Stimulated activated CD4-positive, alpha-beta T cell treated with anti-CD3 and anti-CD28 coated beads, Interleukin-12 subunit alpha, Interleukin-12 subunit beta, amount 100 ng/mL, for 48 hours (primary cell): ENCODE data around the gene CLEC4F.
"Not testable (repeated sequence)": the region's sequence is repeated elsewhere in the genome, so short reads cannot be mapped to it uniquely, and the experiment has no call there.

ENCODE experiments used
- DNase-seq, 3 donors: peaks; one replicate each; pipeline ENCODE4 v3.0.0-alpha.2; 2020; ENCODE audit warnings: low read depth in 2 of 3, low spot score in 1 of 3

The CLEC4F gene

DNA sequence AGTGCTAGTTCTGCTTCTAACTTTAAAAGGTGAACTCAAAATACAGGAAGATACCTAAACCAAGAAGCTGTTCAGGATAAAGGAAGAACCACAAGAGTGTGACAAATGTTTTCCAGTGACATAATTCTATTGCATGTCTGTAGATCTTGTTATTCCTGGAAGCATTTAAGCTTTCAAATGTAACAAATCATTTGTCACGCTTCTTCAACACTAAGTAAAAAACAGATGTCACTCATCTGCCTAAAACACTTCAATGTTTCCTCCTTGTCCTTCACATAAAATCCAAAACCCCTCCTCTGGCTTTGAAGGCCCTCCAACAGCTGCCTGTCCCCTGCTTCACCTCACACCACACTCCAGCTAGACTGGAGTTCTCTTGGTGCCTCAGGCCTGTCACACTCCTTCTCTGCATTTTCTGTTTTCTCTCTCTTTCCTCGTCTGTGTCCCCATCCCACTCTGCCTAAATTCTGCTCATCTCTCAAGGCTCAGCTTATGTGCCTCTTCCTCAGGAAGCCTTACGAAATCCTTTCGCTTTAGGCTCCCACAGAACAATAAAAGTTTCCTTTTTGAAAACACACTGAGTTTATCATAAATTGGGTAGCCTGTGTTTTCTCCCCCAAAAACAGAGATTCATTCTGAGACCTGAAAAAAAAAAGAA is 6.4 kb upstream of the CLEC4F start:
- DNase-seq, result no peak

- no peak for DNase-seq
Measured at GRCh38 chr2:70823249-70823648, 2.9 kb upstream of the CLEC4F start.

- DNase-seq, result no peak
Measured at GRCh38 chr2:70822843-70823242, 2.4 kb upstream of the CLEC4F start.

- DNase-seq, result no peak
Measured at GRCh38 chr2:70817284-70817954, 3.0 kb downstream of the CLEC4F start.

- DNase-seq, result no peak
Measured at GRCh38 chr2:70816726-70817125, 3.7 kb downstream of the CLEC4F start.

- no peak for DNase-seq
Measured at GRCh38 chr2:70808983-70809958, 11.1 kb downstream of the CLEC4F start.

- no peak for DNase-seq
Measured at GRCh38 chr2:70807828-70808118, 12.6 kb downstream of the CLEC4F start.

DNA sequence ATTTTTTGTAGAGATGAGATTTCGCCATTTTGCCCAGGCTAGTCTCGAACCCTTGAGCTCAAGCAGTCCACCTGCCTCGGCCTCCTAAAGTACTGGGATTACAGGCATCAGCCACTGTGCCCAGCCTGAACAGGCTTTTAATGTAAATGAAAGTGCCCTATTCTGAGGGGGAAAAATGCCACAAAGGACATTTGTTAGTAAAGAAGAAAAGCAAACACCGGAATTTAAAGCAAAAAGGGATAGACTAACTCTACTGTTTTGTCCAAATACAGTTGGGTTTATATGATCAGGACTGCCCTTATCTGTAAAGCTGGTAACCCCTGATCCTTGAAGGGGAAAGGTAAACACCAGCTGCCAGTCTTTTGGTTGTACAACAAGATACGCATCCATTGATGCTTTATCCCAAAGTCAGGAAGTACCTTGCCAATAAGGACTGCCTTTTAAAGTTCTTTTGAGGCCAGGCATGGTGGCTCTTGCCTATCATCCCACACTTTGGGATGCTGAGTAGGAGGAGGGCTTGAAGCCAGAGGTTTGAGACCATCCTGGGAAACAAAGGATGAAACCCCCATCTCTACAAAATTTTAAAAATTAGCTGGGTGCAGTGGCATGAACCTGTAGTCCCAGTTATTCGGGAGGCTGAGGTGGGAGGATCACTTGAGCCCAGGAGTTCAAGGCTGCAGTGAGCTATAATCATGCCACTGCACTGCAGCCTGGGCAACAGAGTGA is 13.1 kb downstream of the CLEC4F start:
- DNase-seq, result no peak

DNA sequence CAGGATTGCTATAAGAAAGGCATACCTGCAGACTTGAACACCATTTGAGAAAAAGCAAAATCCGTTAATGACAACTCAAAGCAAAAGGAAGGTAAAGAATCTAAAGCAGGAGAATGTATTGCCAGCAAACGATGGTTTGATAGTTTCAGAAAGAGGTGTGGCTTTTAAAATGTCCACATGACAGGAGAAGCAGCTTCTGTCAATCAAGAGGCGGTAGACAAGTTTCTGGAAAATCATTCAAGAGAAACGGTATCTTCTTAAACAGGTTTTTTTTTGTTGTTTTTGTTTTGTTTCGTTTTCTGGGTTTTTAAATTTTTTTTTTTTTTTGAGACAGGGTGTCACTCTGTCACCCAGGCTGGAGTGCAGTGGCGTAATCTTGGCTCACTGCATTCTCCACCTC is 13.8 kb downstream of the CLEC4F start:
- DNase-seq, result no peak

DNA sequence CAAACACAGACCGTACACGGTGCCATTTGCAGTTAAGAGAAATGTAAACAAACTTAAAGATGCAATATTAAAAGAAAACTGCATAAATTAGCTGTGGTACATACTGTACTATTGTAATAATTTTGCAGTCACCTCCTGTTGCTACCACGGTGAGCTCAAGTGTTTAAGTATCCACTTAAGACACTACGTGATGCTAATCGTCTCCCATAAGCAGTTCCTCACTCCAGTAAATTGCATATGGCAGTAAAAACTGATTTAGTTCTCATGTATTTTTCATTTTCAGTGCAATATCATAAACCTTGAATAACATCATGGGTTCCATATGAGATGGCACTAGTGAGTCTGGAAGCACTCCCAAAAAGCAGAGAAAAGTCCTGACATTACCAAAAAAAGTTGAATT is 14.4 kb downstream of the CLEC4F start:
- no peak for DNase-seq

GRCh38 chr2:70801607-70802263 is 18.7 kb downstream of the CLEC4F start:
- DNase-seq, result no peak

GRCh38 chr2:70799706-70800105 is 20.7 kb downstream of the CLEC4F start:
- DNase-seq, result no peak

DNA sequence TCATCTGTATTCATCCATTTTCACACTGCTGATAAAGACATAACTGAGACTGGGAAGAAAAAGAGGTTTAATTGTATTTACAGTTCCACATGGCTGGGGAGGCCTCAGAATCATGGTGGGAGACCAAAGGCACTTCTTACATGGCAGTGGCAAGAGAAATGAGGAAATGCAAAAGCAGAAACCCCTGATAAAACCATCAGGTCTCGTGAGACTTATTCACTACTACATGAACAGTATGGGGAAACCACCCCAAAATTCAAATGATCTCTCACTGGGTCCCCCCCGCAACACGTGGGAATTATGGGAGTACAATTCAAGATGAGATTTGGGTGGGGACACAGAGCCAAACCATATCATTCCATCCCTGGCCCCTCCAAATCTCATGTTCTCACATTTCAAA is 22.4 kb downstream of the CLEC4F start:
- DNase-seq, result not testable (repeated sequence)

DNA sequence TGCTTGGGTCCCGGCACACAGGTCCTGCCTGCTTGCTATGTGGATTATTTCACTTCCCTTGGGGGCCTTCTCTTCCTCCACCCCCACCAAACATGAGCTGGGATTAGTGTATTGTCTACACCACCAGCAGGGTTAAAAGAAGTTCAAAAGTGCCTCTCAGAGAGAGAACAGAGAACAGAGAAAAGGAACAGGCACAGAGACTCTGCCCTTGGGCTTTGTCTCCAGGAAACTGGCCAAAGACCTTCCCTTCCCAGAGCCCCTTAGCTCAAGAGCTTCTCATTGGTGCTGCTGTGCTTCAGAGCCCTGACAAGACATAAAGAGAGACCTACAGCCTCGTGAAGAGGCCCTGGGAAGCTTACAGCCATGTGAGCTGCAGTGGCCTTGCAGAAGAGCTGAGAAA is 22.9 kb downstream of the CLEC4F start:
- DNase-seq, result no peak

GRCh38 chr2:70796262-70796661 is 24.1 kb downstream of the CLEC4F start:
- no peak for DNase-seq

- no peak for DNase-seq
Measured at GRCh38 chr2:70795164-70795995, 25.0 kb downstream of the CLEC4F start.

DNA sequence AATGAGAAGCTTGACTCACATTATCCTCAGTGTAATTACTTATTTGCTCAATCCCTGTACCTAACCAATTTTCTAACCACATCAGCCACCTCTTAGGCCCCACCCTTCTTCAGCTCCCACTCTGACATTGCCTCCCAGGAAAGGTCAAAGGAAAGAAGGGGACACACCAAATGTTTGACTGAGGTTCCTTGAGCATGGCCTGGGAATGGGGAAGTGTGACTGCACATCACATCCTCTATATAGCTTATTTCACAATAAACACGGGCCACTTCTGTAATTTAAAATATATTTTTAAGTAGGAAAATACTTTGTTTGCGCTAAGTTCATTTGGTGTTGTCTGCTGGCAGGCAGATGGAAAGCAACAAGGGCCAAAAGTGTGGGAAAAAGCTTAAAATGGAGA is 26.9 kb downstream of the CLEC4F start:
- DNase-seq, result no peak

DNA sequence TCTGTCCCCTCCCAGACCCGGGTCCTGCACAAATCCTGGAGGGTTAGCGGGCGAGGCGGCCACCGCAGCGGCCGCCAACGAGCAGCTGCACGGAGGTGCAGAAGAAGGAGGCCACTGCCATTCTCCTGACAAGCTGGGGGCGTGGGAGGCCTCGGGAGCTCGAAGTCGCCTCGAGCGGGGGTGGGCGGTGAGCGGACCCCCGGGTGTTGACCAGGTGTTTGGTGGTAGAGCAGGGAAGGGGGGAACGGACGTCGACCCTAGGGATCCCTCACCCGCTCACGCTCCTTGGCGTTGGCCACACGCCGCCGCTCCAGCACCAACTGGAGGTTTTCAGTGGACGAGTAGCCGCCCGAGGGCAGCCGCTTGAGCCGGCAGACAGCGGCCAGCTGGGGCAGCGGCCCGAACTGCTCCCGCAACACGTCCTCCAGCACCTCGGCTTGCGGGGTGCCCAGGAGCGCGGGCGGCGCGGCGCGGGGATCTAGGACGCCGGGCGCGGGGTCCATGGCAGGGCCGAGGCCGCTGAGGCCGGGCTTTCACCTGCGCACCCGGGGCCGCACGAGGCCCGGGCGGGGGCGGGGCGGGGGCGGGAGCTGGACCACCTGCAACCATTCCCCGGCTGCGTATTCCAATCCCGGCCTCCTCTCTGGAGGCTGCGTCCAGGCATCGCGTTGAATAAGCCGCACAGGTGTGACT is 30.1 kb downstream of the CLEC4F start, which contains the start of gene FIGLA:
Gene FIGLA, minus strand, starts transcription at position 508 of the 693 bp plus-strand sequence. Its CDS starts 5 bp downstream, at position 503.
- no peak for DNase-seq
